GM18858 (cell line): ENCODE measurements around the gene RTL1.

Experiments used
- ATAC-seq: cut with Tn5 transposase; IDR thresholded peaks from one replicate; pipeline ENCODE4 v1.9.1; 2021; ENCODE audit not compliant: unreplicated experiment

The RTL1 gene

GRCh38 chr14:100854435-100854834, 49.1 kb downstream of the RTL1 start:
- no peak for ATAC-seq

- no peak for ATAC-seq
These were observed 51.4 kb downstream of the RTL1 start for GRCh38 chr14:100851946-100852620.

- no peak for ATAC-seq
These were observed 52.0 kb downstream of the RTL1 start for GRCh38 chr14:100851586-100851916.

GRCh38 chr14:100850841-100851585, 52.5 kb downstream of the RTL1 start:
- ATAC-seq = peak; percentile 55

- no peak for ATAC-seq
These were observed 54.3 kb downstream of the RTL1 start for GRCh38 chr14:100849115-100849781.

GRCh38 chr14:100846309-100846859, 57.1 kb downstream of the RTL1 start:
- no peak for ATAC-seq

- no peak for ATAC-seq
These were observed 58.2 kb downstream of the RTL1 start for GRCh38 chr14:100845341-100845740.

GRCh38 chr14:100844846-100845245, 58.7 kb downstream of the RTL1 start:
- ATAC-seq = no peak

GRCh38 chr14:100844421-100844820, 59.1 kb downstream of the RTL1 start:
- no peak for ATAC-seq

GRCh38 chr14:100844082-100844408, 59.5 kb downstream of the RTL1 start:
- no peak for ATAC-seq

GRCh38 chr14:100842799-100843198, 60.7 kb downstream of the RTL1 start:
- no peak for ATAC-seq

GRCh38 chr14:100841761-100842403, 61.6 kb downstream of the RTL1 start:
- ATAC-seq = no peak

GRCh38 chr14:100841066-100841760, 62.3 kb downstream of the RTL1 start:
- no peak for ATAC-seq

GRCh38 chr14:100840286-100841065, 63.0 kb downstream of the RTL1 start:
- ATAC-seq = no peak

- ATAC-seq = no peak
These were observed 63.8 kb downstream of the RTL1 start for GRCh38 chr14:100839681-100840111.

- no peak for ATAC-seq
These were observed 64.3 kb downstream of the RTL1 start for GRCh38 chr14:100839315-100839585.

GRCh38 chr14:100838493-100839314, 64.8 kb downstream of the RTL1 start:
- no peak for ATAC-seq

GRCh38 chr14:100837805-100838350, 65.6 kb downstream of the RTL1 start:
- ATAC-seq = no peak
